GM13976 (cell line): ENCODE data around the gene KIF2A.

ENCODE experiments used
- DNase-seq: peaks from one replicate; pipeline ENCODE4 v3.0.0; 2012; ENCODE audit warnings: low spot score
- CTCF ChIP-seq: IDR thresholded peaks from 2 replicates; pipeline ENCODE4 v1.5.1; 2012; ENCODE audit warnings: borderline replicate concordance, mild to moderate bottlenecking; ENCODE audit not compliant: insufficient read depth; ENCODE audit errors: extremely low read depth, missing control alignments, control extremely low read depth
- in situ Hi-C: fragments of 300-500 bp; cut with MboI; formaldehyde crosslinking; loops from one replicate; pipeline ENCODE4 v1.12.0; 2022; ENCODE audit warnings: low sequenced_read_pairs, mixed read lengths, inconsistent platforms; ENCODE audit not compliant: unreplicated experiment

KIF2A gene

GRCh38 chr5:62421414-62421813, 115.4 kb downstream of the KIF2A start:
- in situ Hi-C loops, result no loop called here
- TF ChIP-seq CTCF, result no peak
- no peak for DNase-seq

- in situ Hi-C loops, result no loop called here
- TF ChIP-seq CTCF, result no peak
- no peak for DNase-seq
Observed at GRCh38 chr5:62424763-62425162, 118.8 kb downstream of the KIF2A start.

GRCh38 chr5:62431735-62432620, 126.0 kb downstream of the KIF2A start:
- in situ Hi-C loops, result no loop called here
- no peak for TF ChIP-seq CTCF
- no peak for DNase-seq

GRCh38 chr5:62432621-62433064, 126.6 kb downstream of the KIF2A start:
- in situ Hi-C loops, result no loop called here
- DNase-seq, result no peak
- no peak for TF ChIP-seq CTCF
